Measurements from ENCODE around the gene NDUFC2. TPM values are rescaled to one million over a fixed set of nuclear protein-coding genes. Genes with fewer than 3 reads are reported as not detected.

NDUFC2 gene
- total RNA-seq, 2 experiments from 2014 or later, result 62.6 to 68.5 TPM

GRCh38 chr11:78066471-78066870 is 13.2 kb downstream of the NDUFC2 start:
- no peaks in the 10 kb centered on the region for H3K27me3 Mint-ChIP-seq
- CTCF ChIA-PET, result no interaction called here
- TF ChIP-seq CTCF (IDR thresholded peaks at IDR 0.05), result no peak
- H3K4me3 ChIP-seq (ENCODE audit: low read length), result no peak overlapping the region
- H3K36me3 Mint-ChIP-seq (ENCODE audit: low read depth), result peaks cover 40% of the 10 kb centered on the region
- no peak overlapping the region for H3K27ac Mint-ChIP-seq
- H3K9me3 ChIP-seq (ENCODE audit: control insufficient read depth in 1 of 2, insufficient read depth in 1 of 2, low read length in 2 of 2), result no peaks in the 10 kb centered on the region
- H3K9me3 Mint-ChIP-seq, result no peaks in the 10 kb centered on the region
- H3K4me1 ChIP-seq (ENCODE audit: insufficient read depth, low read length), result no peaks in the 10 kb centered on the region
- no peak overlapping the region for H3K27ac ChIP-seq (ENCODE audit: low read depth in 1 of 2, low read length in 2 of 2)
- ATAC-seq (ENCODE audit: poor library complexity) (no peak), DNase-seq (no peak)
- H3K27me3 ChIP-seq (ENCODE audit: control insufficient read depth in 1 of 2, insufficient read depth in 2 of 2, low read length in 2 of 2), result no peaks in the 10 kb centered on the region
- H3K4me3 Mint-ChIP-seq, result no peak overlapping the region
- peaks cover 1% of the 10 kb centered on the region for H3K4me1 Mint-ChIP-seq (ENCODE audit: low read depth)
- H3K36me3 ChIP-seq (ENCODE audit: insufficient read depth, low read length), result peaks cover 27% of the 10 kb centered on the region
- intact Hi-C loops (cut with DNase I, micrococcal nuclease), result no loop called here
- POLR2A ChIA-PET, result interaction anchor here (1.1 kb wide), 1 partner anchor 13 kb away, joined by 3 read pairs; the partner anchor contains the start of gene NDUFC2

DNA sequence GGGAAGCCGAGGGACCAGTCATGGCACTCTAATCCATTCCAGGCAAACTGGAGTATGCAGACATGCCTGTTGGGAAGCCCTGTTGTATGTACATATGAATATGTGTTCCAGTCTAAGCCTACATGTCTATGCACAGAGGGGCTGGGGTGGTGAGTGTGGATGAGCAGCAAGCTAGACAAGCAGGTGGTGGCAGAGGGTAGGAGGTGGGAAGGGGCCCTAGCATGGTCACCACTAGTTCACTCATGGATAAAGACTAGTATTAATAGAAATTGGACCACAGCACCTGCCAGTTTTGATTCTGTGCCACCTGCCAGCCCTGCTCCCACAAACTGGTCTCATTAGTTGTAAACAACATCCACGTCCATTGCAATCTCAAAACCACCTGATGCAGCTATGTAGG is 14.5 kb downstream of the NDUFC2 start:
- DNase-seq, result no peak
- H3K27me3 Mint-ChIP-seq, result no peaks in the 10 kb centered on the region
- H3K27me3 ChIP-seq (ENCODE audit: control insufficient read depth in 1 of 2, insufficient read depth in 2 of 2, low read length in 2 of 2), result no peaks in the 10 kb centered on the region
- H3K4me1 Mint-ChIP-seq (ENCODE audit: low read depth), result no peaks in the 10 kb centered on the region
- H3K9me3 Mint-ChIP-seq, result no peaks in the 10 kb centered on the region
- no peaks in the 10 kb centered on the region for H3K4me1 ChIP-seq (ENCODE audit: insufficient read depth, low read length)
- TF ChIP-seq CTCF (IDR thresholded peaks at IDR 0.05), result no peak
- no peak overlapping the region for H3K4me3 ChIP-seq (ENCODE audit: low read length)
- peaks cover 18% of the 10 kb centered on the region for H3K36me3 ChIP-seq (ENCODE audit: insufficient read depth, low read length)
- H3K9me3 ChIP-seq (ENCODE audit: control insufficient read depth in 1 of 2, insufficient read depth in 1 of 2, low read length in 2 of 2), result no peaks in the 10 kb centered on the region
- peaks cover 27% of the 10 kb centered on the region for H3K36me3 Mint-ChIP-seq (ENCODE audit: low read depth)
- POLR2A ChIA-PET, result interaction anchor here (1.1 kb wide), 1 partner anchor 14 kb away, joined by 3 read pairs; the partner anchor contains the start of gene NDUFC2
- no peak overlapping the region for H3K27ac ChIP-seq (ENCODE audit: low read depth in 1 of 2, low read length in 2 of 2)
- H3K27ac Mint-ChIP-seq, result no peak overlapping the region
- no peak overlapping the region for H3K4me3 Mint-ChIP-seq
- intact Hi-C loops (cut with DNase I, micrococcal nuclease), result no loop called here
- CTCF ChIA-PET, result no interaction called here
- ATAC-seq (ENCODE audit: poor library complexity), result no peak

DNA sequence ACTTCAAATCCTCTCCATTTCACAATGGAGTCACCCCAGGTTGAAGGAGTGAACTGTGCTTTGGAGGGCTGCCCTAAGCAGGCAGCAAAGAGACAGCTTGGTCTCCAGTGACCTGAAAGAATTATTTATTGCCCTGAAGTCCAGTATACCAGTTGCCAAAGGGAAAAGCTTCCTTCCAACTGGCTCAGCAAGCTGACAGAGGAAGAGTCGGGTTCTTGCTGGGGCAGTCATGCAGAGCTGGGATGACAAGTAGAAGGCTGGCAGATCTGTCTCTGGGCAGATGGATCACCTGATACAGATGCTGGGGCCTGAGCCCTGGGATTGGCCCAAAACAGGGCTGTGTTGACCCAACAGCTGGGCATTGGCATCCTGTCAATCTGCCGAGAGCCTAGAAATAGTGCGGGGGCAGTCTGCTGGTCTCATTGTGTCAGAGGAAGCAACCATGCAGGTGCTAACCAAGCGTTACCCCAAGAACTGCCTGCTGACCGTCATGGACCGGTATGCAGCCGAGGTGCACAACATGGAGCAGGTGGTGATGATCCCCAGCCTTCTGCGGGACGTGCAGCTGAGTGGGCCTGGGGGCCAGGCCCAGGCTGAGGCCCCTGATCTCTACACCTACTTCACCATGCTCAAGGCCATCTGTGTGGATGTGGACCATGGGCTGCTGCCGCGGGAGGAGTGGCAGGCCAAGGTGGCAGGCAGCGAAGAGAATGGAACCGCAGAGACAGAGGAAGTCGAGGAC is 16.1 kb downstream of the NDUFC2 start, which contains the start of gene THRSP:
Gene THRSP (plus strand): TSS at position 422 of the 742 bp plus-strand sequence. CDS start 21 bp downstream, at position 443.
- Mint-ChIP-seq H3K9me3 (no peaks in the 10 kb centered on the region), H3K27me3 (no peaks in the 10 kb centered on the region), H3K27ac (no peak within 1 kb of the TSS), H3K4me1 (ENCODE audit: low read depth) (no peaks in the 10 kb centered on the region), H3K4me3 (no peak within 1 kb of the TSS), H3K36me3 (ENCODE audit: low read depth) (peaks cover 13% of the 10 kb centered on the region)
- CTCF ChIA-PET, result interaction anchor here (1.6 kb wide), 1 partner anchor 18 kb away, joined by 4 read pairs; no protein-coding TSS in a partner anchor
- Histone ChIP-seq H3K36me3 (ENCODE audit: insufficient read depth, low read length) (peaks cover 5% of the 10 kb centered on the region), H3K27ac (ENCODE audit: low read depth in 1 of 2, low read length in 2 of 2) (no peak within 1 kb of the TSS), H3K9me3 (ENCODE audit: control insufficient read depth in 1 of 2, insufficient read depth in 1 of 2, low read length in 2 of 2) (no peaks in the 10 kb centered on the region), H3K4me3 (ENCODE audit: low read length) (no peak within 1 kb of the TSS), H3K27me3 (ENCODE audit: control insufficient read depth in 1 of 2, insufficient read depth in 2 of 2, low read length in 2 of 2) (no peaks in the 10 kb centered on the region), H3K4me1 (ENCODE audit: insufficient read depth, low read length) (no peaks in the 10 kb centered on the region)
- intact Hi-C loops (cut with DNase I, micrococcal nuclease), result no loop called here
- POLR2A ChIA-PET, result no interaction called here
- no peak for DNase-seq
- no peak for TF ChIP-seq CTCF (IDR thresholded peaks at IDR 0.05)
- ATAC-seq (ENCODE audit: poor library complexity), result no peak
